Kidney tubule cell (primary cell): Measurements from ENCODE around the gene SYNC.

Experiments
- DNase-seq: peaks from one replicate; pipeline ENCODE4 v3.0.0-alpha.2; 2018; ENCODE audit warnings: low spot score

SYNC gene

DNA sequence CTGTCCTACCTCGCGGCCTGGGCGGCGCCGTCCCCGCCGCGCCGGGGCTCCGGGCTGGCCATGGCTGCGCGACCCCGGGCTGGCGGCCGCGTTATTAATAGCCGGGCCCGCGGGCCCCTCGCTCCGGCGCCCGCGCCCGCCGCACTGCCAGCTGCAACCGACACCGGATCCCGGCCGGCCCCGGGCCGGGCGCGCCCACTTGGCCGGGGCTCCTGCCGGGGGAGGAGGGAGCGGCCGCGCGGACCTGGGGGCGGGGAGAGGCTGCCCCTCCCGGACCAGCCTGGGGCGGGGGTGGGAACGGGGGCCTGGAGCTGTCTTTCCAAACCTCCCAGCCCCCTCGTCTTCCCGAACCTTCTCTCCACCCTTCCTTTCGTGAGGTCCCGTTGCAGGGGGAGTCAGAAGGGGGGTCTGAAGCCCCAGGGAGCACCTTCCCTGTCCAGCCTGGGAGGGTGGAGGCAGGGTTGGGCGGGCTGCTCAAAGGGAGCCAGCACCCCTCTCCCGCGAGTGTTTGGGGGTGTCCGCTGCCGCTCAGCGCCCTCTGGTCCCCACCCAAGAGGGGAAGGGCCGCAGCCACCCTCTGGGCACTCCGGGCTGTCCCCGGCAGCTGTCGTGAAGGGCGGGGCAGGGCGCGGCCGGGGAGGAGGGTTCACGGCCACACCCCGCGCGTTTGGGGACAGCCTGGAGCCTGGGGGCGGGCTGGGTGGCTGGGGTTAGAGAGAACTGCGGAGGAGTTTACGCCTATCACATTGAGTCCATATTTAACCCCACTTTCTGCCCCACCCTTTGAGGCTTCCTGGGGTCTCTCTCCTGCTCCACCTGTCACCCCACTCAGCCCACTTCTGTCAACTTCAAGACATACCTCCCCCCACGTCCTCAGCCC, at the start of gene SYNC:
SYNC (minus strand) TSS at position 172 of the 880 bp plus-strand sequence; CDS start at position 62, 110 bp downstream.
- DNase-seq = peak; percentile 62

GRCh38 chr1:32749771-32750170, 47.2 kb upstream of the SYNC start:
- DNase-seq = no peak

GRCh38 chr1:32749332-32749731, 46.8 kb upstream of the SYNC start:
- DNase-seq = no peak

DNA sequence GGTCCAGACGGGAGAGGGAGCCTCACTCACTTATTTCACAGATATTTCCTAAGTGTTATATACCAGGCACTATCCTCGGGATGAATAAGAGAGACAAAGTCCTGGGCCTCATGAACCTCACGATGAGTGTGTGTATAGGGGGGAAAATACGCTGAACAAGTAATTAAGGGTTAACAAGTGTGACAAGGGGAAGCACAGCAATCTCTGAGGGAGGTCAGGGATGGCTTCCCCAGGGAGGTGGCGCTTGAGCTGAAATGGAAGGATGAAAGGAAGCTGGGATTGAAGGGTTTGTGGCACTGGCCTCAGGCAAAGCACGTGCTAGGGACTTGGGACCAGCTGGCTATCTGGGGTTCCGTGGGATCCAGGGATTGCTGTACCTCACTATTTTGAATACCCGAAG, 46.4 kb upstream of the SYNC start:
- DNase-seq = no peak

GRCh38 chr1:32748348-32748747, 45.8 kb upstream of the SYNC start:
- no peak for DNase-seq

GRCh38 chr1:32746130-32746529, 43.6 kb upstream of the SYNC start:
- DNase-seq = no peak

GRCh38 chr1:32744071-32744425, 41.5 kb upstream of the SYNC start:
- DNase-seq = peak; percentile 67

- DNase-seq = peak; percentile 61
Measured at GRCh38 chr1:32743380-32744070, 41.0 kb upstream of the SYNC start.

DNA sequence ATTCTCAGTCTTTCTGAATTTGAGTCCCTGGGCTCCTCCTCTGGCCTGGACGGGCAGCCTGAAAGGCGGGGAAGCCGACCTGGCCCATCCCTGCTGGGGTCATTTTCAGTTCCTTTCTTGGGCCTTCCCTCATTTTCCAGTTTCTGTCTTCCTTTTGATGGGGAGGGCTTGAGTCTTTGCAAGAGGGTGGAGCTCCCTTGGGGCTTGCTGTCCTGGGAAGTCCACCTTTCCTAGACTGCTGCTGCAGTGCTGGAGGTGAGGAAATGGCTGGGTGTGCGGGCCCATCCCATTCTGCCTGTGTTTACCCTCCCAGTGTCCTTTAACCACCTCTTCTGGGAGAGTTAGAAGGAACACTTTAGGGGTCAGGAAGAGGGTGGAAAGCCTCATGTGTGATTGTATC, 40.4 kb upstream of the SYNC start:
- DNase-seq = peak; percentile 52

GRCh38 chr1:32742199-32742947, 39.8 kb upstream of the SYNC start:
- DNase-seq = peak; percentile 71

GRCh38 chr1:32741413-32742198, 39.0 kb upstream of the SYNC start:
- peak; percentile 48 for DNase-seq

- no peak for DNase-seq
Measured at GRCh38 chr1:32741059-32741412, 38.5 kb upstream of the SYNC start.

GRCh38 chr1:32736812-32737791, 34.5 kb upstream of the SYNC start:
- DNase-seq = no peak

DNA sequence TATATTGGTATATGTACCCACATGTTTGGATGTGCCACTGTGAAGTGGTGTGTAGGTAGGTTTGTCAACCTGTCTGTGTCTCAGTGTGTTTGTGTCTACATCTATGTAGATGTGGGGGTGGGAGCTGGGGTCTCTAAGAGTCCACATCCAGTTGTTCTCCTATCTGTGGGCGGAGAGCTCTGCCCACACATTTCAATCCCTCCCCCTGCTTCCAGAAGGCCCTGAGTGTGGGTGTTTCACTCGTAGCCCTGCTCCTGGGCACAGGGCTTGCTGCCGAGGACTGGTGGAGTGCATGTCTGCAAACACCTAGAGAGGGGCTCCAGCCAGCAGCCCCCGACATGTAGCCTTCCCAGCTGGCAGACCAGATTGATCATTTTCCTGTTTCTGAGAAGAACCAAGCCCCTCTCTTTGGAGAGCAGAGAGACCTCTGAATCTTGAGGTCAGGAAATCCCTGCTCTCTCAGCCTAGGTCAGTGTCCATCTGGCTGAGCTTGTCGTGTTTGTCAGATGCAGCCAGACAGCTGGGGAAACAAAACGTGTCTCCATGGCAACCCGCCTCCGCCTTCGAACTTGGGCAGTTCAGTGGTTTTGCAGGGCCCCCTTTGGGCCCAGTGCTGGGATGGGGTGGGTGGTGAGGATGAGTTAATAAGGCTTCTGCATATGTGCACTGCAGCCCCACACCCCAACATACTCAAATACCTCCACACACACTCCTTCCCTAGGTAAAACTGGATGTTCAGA, 31.2 kb upstream of the SYNC start:
- no peak for DNase-seq

DNA sequence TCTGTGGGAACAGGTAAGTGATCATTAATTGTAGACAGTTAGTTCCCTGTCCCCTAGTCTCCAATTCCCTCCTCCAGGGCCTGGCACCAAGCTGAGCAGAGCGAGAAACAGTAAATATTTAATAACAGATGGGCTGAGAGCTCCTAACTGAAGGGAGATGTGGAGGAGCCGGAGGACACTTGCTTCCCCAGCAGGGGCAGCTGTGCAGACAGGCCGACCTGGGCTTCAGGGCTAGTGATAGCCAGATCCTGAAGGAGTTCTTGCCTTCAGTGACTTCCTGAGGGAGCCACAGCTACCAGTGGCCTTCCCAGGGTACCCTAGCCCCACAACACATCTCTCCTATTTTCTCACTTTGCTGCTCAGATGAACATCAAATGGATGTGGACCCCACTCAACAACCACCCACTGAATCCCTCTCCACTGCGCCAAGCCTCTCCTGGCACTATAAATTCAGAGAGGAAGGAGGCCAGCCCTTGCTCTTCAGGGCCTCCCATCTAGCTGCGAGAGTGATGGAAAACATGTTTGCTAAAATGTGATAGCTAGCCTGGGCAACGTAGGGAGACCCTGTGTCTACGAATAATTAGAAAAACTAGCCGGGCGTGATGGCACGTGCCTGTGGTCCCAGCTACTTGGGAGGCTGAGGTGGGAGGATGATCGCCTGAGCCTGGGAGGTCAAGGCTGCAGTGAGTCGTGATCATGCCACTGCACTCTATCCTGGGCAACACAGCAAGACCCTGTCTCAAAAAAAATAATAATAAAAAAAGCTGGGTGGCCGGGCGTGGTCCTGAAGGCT, 26.9 kb upstream of the SYNC start:
- DNase-seq = no peak

DNA sequence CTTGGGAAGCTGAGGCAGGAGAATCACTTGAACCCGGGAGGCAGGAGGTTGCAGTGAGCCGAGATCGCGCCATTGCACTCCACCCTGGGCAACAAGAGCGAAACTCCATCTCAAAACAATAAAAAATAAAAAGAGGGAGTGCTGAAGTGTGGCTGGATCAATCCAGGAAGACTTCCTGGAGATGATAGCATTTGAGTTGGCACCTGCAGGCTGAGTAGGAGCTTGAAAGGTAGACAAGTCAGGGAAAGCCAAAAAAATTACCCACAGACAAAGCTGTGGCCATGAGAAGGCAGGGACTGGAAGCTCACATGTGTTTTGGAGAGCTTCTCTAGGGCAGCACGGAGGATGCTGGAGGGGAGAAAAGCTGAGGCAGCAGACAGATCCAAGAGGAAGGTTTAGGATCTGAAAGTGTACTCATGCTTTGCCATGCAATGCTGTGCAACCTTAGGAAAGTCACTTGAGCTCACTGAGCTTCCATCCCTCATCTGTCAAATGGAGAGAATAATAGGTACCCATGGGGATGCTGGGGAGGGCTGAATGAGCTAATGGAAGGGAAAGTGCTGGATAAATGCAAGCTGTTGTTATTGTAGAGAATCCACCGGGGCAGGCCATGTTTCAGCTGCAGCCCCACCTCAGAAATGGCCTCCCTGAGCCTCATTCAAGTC, 26.0 kb upstream of the SYNC start:
- DNase-seq = no peak

- DNase-seq = no peak
Measured at GRCh38 chr1:32727876-32728275, 25.3 kb upstream of the SYNC start.

DNA sequence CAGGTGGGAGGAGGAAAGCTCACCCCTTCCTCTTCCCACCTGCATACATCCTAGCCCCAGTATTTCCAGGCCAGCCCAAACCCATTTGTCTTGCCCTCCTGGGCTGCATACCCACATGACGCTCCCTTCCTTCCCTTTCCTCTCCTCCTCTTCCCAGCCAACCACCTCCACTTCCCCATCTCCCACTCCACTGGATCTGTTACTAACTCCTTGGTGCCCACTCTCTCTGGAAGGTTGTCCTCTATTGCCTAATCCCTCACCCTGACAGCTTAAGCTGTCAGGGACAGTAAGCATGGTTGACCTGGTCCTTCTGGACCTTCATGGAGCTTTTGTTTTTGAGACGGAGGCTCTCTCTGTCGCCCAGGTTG, 23.0 kb upstream of the SYNC start:
- DNase-seq = no peak
